Fibroblast of skin of abdomen (primary cell): ENCODE measurements around the gene CREB5.

Experiments
- DNase-seq: peaks from one replicate; pipeline ENCODE4 v3.0.0-alpha.2; 2013

The CREB5 gene

DNA sequence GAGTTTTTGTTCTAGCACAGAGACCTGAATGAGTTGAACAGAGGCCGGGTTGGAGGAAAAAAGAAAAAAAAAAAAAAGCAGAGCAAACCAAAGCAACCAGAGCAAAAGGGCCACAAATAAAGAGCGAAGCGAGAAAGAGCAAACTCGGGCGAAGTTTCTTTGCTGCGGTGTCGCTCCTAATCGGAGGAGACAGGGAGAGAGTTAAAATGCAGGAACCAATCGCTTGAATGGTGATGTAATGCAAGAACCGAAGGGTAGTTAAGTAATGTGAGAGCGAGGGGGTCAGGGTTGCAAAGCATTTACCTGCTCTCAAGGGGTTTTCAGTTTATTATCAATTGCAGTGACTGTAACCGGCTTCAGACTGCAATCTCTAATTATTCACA, 274.1 kb downstream of the CREB5 start:
- peak; percentile 77 for DNase-seq

DNA sequence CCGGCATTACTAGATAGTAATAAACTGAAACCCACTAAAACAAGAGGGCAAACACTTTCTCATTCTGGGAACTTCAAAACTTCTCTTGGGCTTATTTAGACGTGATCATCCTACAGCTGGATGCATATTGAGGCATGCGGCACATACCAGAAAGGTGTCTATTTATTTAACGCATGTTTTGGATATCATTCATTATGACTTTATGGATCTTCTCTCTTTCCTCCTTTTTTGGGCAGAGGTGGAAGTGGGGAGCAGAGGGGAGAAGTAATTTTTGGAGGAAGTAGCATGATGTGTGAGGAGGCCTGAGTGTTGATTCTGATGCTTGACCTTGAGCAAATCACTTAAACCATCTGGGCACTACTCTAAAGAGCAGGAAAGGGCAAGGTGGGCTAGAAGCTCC, 275.2 kb downstream of the CREB5 start:
- no peak for DNase-seq

GRCh38 chr7:28688174-28688573, 275.9 kb downstream of the CREB5 start:
- DNase-seq = no peak

- DNase-seq = peak; percentile 55
Observed at GRCh38 chr7:28688651-28689050, 276.3 kb downstream of the CREB5 start.

DNA sequence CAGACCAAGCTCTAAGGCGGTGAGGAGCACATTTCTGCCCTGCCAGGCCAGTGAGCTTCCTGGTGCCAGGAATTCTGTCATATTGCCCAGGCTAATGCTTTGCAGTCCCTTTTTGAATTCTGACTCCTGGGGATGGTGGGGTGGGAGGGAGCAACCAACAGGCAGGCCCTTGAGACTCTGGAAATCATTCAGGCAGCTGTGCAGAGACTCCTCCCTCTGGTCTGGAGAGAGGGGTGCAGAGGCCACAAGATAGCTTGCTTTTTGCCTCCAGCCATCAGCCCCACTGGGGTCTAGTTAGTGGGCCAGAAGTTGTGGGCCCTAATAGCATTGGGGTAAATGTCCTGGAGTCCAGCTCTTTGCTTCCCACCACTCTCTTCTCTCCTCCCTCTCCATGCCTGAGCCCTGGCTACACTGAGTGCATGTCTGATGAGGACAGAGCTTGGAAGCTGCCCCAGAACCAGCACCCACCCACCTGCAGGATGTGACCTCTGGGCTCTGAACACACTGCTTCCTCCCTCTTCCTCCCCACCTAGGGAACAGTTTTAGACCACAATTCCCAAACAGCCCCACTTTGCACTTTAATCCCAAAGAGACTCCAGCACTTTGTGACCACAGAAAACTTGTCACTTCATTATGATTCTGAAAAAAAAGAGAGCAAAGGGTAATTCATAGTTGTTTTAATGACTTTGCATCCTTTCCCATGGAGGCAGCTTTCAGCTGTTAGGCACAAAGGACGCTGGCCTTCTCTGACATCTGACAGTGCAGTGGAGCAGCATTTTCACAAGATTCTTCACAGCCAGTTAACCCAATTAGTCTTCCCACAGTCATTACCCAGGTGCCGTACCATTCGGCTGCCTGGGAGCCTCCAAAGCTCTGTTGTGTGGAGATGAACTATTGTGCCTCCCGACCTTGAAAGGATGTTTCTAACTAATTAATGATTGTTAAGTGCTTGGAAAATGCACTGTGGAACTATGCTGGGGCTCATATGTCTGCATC, 283.3 kb downstream of the CREB5 start:
- DNase-seq = no peak

DNA sequence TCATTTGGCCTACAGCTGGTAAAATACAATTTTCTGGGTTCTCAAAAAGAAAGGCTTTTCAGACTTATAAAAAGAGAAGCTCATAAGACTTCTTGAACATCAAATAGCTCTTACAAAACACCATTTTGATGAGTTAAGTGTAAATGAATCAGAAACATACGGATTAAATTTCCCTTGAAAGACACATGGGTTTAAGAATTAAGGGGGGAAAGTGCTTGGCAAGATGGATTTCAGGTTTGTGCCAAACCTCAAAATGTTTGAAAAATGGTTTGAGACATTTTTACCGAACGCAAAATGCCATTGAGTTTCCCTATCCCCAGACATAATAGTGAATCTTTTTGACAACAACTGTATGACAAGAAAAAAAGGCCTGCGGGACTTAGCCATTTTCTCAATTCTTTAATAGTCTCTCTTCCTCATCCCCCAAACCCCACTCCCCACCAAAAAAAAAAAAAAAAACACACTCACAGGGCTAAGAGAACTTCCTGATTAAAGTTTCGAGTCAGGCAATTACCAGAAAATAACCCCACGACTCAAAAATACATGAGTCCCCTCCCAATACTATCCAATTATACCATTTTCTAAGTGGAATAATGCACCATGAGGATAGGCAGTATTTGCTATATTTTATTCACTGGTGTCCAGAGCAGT, 285.7 kb downstream of the CREB5 start:
- DNase-seq = peak; percentile 86

- no peak for DNase-seq
Observed at GRCh38 chr7:28698840-28699239, 286.5 kb downstream of the CREB5 start.

GRCh38 chr7:28700096-28700495, 287.8 kb downstream of the CREB5 start:
- no peak for DNase-seq

DNA sequence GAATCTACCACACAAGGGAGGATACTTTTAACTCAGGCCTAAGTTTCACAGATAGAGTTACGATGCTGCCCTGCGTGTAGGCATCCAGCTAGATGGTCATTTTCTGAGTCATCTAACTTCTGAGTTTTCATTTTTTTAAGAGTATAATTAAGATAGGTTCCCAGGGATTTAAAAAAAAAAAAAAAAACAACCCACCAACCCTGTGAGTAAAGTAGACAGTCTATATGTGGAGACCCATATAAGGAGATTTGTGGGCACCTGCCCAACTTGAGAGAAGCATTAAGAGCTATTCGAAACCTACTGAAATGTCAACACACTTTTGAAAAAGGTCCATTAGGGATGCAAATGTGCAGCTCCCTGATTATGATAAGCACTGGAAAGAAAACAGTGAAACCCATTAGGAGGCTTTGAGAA, 288.5 kb downstream of the CREB5 start:
- DNase-seq = peak; percentile 64

DNA sequence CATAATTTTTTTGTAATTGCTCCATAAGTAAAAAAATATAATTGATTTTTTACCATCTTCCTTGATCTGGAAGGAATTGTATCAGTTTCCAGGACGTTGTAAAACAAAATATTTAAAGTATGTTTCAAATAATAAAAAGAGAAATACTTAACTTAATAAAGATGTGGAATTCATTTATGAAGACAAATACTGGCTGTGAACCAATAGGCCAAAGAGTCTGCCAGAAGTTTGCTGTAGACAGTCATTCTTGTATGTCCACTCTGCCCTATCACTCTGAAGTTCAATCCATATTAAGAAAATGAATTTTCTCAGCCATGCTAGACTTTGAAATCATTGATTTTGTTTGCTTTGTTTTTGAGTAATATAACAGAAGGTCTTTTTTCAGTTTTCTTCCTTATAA, 289.4 kb downstream of the CREB5 start:
- peak; percentile 54 for DNase-seq

- no peak for DNase-seq
Observed at GRCh38 chr7:28702171-28702570, 289.9 kb downstream of the CREB5 start.

DNA sequence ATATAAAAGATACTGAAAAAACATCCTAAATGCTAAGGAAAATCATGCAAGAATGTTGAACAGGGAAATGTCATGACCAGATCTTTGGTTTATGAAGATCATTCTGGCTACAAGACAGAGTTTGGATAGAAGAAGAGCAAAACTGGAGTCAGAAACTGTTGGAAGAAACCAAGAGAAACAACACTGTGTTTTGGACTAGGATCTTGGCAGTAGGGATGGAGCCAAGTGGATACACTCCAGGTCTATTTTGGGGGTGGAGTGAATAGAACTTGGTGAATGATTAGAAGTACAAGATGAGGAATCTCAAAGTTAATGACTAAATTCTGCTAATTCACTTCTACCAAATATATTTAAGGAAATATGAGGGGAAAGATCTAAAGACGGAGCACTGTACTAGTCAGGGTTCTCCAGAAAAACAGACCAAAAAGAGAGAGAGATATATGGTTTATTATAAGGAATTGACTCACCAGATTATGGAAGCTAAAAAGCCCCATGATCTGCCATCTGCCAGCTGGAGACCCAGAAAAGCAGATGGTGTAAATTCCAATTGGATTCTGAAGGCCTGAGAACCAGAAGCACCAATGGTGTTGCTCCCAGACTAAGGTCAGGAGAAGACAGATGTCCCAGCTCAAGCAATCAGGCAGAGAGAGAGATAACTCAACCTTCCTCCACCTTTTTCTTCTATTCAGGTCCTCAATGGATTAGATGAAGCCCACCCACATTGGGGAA, 290.9 kb downstream of the CREB5 start:
- DNase-seq = no peak

GRCh38 chr7:28704706-28705105, 292.4 kb downstream of the CREB5 start:
- DNase-seq = no peak

DNA sequence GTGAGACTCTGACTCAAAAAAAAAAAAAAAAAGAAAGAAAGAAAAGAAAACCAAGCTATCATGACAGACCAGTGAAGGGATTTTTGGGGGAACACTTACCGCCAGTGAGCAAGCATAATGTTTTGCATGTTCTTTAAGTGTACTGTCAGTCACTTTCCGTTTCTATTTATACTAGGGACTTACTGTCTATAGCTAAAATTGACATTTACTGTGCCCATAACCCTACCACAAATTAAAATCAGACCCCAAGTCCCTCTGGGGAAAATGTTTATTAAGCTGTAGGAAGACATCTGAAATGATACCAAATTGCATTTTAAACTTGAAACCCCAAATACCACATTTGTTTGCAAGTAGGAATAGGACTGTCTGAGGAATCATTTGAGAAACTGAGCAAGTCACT, 293.0 kb downstream of the CREB5 start:
- DNase-seq = no peak

DNA sequence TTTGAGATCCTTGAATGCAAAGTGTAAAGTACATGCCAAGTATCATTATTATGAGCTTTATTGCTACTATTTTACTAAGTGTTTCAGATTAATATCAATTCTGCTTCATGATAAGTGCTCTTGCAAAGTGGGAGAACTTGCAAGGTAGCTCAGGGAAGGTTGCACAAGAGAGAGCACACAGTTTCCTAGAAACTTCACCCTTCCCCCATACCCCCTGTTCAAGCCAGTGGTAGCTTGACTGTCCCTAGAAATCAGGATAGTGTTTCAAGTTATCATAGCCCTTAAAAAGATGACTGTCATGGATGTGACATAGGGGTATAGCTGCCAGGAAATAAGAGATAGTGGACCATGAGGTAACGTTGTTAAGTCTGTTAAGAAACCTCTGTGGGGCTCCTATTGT, 294.3 kb downstream of the CREB5 start:
- DNase-seq = no peak

GRCh38 chr7:28707291-28707690, 295.0 kb downstream of the CREB5 start:
- no peak for DNase-seq

DNA sequence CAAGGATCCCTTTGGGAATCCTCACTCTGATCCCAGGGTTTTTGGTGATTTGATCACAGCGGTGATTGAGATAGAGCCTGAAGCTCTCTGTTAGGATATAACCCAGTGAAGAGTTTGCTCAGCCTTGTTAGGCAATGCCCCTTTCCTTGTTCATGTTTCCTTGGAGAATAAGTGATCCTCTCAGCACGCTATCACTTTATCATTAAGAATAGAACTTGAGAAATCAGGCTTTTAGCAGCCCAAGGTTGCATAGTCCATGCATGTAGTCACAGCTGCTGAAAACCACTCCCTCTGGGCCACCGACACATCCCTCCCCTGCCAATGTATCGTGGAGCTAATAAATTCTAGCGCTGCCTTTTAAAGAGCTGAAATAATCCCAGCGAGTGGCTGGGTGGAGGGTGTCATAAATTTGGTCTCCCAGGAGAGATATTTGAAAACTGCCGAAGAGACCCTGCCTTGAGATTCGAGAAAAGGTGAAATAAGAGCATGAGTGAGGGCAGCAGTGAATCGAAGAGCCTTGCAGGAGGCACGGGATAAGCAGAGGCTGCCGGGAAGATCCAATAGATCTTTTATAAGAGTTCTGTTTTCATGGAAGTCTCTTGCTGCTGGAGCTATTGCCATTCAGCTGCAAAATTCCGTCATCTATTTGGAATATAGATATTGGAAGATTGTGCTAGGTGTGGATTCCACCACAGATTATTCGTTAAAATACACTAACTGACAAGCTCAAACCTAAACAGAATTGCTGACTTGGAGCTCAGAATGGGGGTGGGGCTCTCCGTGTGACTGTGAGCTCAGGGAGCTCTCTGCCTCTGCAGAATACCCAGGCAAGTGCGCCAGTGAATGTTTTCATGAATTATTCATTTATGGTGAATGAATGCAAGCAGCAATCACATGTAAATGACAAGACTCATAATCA, 296.0 kb downstream of the CREB5 start:
- peak; percentile 68 for DNase-seq

DNA sequence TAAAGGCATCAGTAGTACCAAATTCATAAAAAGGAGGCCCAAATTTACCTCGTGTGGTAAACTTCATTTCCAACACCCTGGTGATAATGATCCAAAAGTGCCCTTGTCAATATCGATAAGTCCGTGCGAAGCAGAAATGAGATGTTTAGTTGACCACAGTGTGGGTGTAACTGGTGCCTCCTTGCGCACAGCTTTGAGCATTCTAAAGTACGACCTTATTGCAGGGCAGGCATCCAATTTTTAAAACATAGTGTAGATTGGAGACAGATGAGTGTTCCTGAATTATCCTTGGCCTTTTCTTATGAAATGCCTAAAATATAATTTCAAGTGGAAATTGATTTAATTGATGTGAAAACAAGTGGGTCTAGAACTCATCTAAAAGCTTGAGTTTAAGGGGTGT, 297.4 kb downstream of the CREB5 start:
- DNase-seq = no peak

- DNase-seq = no peak
Observed at GRCh38 chr7:28711114-28711513, 298.8 kb downstream of the CREB5 start.

GRCh38 chr7:28714459-28715120, 302.3 kb downstream of the CREB5 start:
- no peak for DNase-seq

GRCh38 chr7:28717445-28718054, 305.2 kb downstream of the CREB5 start:
- no peak for DNase-seq
